ENCODE measurements around the gene PROSER3. TPM values are rescaled to one million over a fixed set of nuclear protein-coding genes. Genes with fewer than 3 reads are reported as not detected.
A peak's percentile ranks its signal among the peaks of the same experiment; 100 is the strongest.

The PROSER3 gene
- total and polyA plus RNA-seq, 12 donors = 4.4 to 27.3 (median 11.0) TPM

DNA sequence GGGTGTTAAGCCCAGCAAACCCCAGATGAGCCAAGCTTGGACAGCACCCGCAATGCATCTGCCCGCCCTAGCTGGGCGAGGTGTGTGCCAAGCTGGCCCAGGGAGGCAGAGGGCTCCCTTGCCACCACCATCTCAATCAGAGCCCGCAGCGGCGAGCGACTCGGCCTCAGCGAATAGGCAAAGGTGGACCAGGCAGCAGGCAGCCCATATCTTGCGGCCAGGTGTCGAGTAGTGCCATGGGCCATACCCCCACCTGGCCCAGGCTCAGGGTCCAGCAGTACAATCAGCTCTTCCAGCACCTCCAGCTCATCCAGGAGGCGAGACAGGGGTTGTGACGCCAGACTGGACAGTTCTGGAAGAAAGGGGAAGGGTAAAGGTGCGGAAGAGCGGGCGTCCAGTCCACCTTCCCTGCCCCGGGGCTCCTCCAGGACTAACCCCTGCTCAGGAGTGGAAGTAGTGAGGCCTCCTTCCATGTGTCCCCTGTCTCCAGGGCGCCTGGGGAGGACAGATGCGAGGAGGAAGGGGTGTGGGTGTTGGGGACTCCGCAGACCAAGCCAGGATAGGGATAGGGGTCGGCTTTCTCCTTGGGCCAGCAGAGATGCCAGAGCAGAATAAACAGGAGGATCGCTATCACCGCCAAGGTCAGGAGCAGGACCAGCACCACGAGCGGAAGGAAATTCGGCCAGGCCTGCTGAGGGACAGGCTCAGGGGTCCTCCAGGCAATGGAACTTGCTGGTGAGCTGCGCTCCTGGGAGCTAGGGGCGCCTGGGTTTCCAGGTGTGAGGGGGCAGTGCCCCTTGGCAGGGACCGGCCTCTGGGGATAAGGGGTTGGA lies 18.5 kb upstream of the PROSER3 start:
- peak in 2 of 7 donors; percentile 42 to 44 for DNase-seq
- H3K27ac ChIP-seq = peak overlapping the region; percentile 75 to 88 (median 86)
- H3K27me3 ChIP-seq = no peaks in the 10 kb centered on the region
- TF ChIP-seq POLR2A (IDR thresholded peaks at IDR 0.05) = no peak
- TF ChIP-seq, protein P1, sequence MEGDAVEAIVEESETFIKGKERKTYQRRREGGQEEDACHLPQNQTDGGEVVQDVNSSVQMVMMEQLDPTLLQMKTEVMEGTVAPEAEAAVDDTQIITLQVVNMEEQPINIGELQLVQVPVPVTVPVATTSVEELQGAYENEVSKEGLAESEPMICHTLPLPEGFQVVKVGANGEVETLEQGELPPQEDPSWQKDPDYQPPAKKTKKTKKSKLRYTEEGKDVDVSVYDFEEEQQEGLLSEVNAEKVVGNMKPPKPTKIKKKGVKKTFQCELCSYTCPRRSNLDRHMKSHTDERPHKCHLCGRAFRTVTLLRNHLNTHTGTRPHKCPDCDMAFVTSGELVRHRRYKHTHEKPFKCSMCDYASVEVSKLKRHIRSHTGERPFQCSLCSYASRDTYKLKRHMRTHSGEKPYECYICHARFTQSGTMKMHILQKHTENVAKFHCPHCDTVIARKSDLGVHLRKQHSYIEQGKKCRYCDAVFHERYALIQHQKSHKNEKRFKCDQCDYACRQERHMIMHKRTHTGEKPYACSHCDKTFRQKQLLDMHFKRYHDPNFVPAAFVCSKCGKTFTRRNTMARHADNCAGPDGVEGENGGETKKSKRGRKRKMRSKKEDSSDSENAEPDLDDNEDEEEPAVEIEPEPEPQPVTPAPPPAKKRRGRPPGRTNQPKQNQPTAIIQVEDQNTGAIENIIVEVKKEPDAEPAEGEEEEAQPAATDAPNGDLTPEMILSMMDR (IDR thresholded peaks at IDR 0.05) = no peak
- no peaks in the 10 kb centered on the region for H3K9me3 ChIP-seq (replicated peaks in 1 of 3)
- H3K4me1 ChIP-seq (replicated peaks in 1 of 2) = peaks cover 16 to 32% of the 10 kb centered on the region in 2 donors
- peak overlapping the region in 1 of 4 donors; percentile 59 for H3K4me3 ChIP-seq
- peaks cover 0 to 45% of the 10 kb centered on the region in 2 donors for H3K36me3 ChIP-seq (replicated peaks in 1 of 2)
- intact Hi-C loops (cut with DNase I) = no loop called here
- 67 to 81% (median 75%) methylated on average over 25 to 29 of the region's 29 CpGs for WGBS, 4 donors

DNA sequence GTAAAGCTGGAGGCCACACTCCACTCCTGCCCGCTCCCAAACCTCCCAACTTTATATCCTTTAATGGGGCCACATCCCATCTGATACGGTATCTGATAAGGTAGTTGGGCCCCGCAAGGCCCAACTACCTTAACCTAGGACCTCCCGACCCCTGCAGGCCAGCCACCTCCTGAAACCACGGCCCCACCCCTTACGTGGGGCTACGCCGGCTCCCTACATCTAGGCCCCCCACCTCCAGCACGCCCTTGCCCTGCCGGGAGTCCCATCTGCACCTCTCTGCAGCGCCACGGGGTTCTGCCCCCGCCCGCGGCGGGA lies 17.9 kb upstream of the PROSER3 start:
- H3K4me3 ChIP-seq = peak overlapping the region in 2 of 4 donors; percentile 11 to 59
- peak overlapping the region; percentile 75 to 88 (median 86) for H3K27ac ChIP-seq
- H3K9me3 ChIP-seq (replicated peaks in 1 of 3) = no peaks in the 10 kb centered on the region
- DNase-seq = no peak
- H3K36me3 ChIP-seq (replicated peaks in 1 of 2) = peaks cover 0 to 41% of the 10 kb centered on the region in 2 donors
- intact Hi-C loops (cut with DNase I) = no loop called here
- TF ChIP-seq POLR2A (IDR thresholded peaks at IDR 0.05) = peak in 1 of 2 donors; percentile 33
- TF ChIP-seq, protein P1 (IDR thresholded peaks at IDR 0.05) = no peak
- H3K27me3 ChIP-seq = no peaks in the 10 kb centered on the region
- peaks cover 18 to 34% of the 10 kb centered on the region in 2 donors for H3K4me1 ChIP-seq (replicated peaks in 1 of 2)
- WGBS, 4 donors = 3 to 5% (median 4%) methylated on average over 13 to 16 of the region's 16 CpGs; no CpG with 5 or more reads in 1 of the 4 donors

DNA sequence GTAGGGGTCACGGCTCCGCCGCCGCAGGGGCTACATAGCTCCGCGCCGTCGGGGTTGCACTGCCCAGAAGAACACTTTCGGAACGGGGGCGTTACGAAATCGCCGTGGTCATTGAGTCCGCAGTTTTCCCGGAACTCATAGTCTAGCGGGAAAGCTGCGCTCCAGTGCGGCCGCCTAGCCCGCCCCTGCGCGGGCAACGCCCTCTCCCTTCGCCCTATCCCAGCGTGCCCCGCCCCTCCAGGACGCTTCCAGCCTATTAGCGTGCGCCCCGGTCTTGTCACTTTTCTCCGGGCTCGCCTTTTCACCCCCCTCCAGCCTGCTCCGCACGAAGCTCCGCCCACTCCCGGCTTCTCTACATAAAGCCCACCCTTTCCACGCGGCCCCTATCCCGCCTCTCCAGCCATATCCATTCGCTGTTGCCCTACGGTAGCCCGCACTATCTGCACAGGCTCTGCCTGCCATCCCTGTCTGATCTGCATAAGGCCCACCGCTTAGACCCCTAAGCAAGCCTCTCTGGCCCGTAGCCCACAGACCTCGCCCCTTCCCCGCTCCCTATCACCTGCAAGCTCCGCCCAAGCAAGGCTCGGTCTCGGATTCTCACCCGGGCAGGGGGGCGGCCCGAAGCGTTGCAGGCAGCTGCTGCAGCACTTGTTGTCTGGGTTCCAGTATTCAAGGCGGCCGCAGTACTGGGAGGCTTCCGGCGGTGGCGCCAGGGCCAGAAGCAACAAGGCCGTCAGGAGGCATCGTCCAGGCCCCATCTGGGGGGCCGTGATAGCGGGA lies 17.4 kb upstream of the PROSER3 start:
- H3K27me3 ChIP-seq = no peaks in the 10 kb centered on the region
- TF ChIP-seq POLR2A (IDR thresholded peaks at IDR 0.05) = peak in 1 of 2 donors; percentile 47
- TF ChIP-seq, protein P1 (IDR thresholded peaks at IDR 0.05) = peak in 2 of 6 experiments; percentile 24 to 29
- peak overlapping the region in 3 of 4 donors; percentile 11 to 65 (median 59) for H3K4me3 ChIP-seq
- H3K4me1 ChIP-seq (replicated peaks in 1 of 2) = peaks cover 18 to 34% of the 10 kb centered on the region in 2 donors
- WGBS, 4 donors = 0 to 1% (median 1%) methylated on average over 31 to 63 of the region's 63 CpGs
- peak; percentile 97 to 99 (median 99) for DNase-seq
- intact Hi-C loops (cut with DNase I) = no loop called here
- peaks cover 0 to 36% of the 10 kb centered on the region in 2 donors for H3K36me3 ChIP-seq (replicated peaks in 1 of 2)
- H3K27ac ChIP-seq = peak overlapping the region; percentile 75 to 95 (median 86)
- H3K9me3 ChIP-seq (replicated peaks in 1 of 3) = no peaks in the 10 kb centered on the region

DNA sequence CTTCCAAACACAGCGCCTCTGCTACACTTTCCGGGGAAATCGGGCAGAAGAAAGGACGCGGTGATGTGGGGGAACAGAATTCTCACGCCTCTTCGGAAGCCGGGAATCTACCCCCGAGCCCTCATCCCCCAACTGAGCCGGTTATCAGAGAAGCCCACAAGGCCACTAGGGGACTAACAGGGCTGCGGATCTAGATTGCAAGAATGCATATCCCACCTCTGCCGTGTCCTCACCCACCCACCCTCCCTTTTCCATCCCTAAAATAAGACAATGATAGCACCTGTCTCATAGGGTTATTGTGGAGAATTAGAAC lies 16.8 kb upstream of the PROSER3 start:
- Histone ChIP-seq H3K27ac (peak overlapping the region; percentile 68 to 95 (median 86)), H3K36me3 (replicated peaks in 1 of 2) (peaks cover 0 to 31% of the 10 kb centered on the region in 2 donors), H3K27me3 (no peaks in the 10 kb centered on the region), H3K4me1 (replicated peaks in 1 of 2) (peaks cover 21 to 38% of the 10 kb centered on the region in 2 donors), H3K4me3 (peak overlapping the region in 2 of 4 donors; percentile 11 to 59), H3K9me3 (replicated peaks in 1 of 3) (no peaks in the 10 kb centered on the region)
- intact Hi-C loops (cut with DNase I) = no loop called here
- DNase-seq = no peak
- 3 to 4% (median 4%) methylated on average over 5 to 12 of the region's 12 CpGs for WGBS, 4 donors
- TF ChIP-seq, protein P1 (IDR thresholded peaks at IDR 0.05) = peak in 1 of 6 experiments; percentile 16
- TF ChIP-seq POLR2A (IDR thresholded peaks at IDR 0.05) = no peak

Measured in adrenal gland (tissue), 12 donors.